GM19372 (cell line): ENCODE results near the gene UNC13C.

Experiments used
- ATAC-seq: cut with Tn5 transposase; IDR thresholded peaks from one replicate; pipeline ENCODE4 v1.9.1; 2021; ENCODE audit warnings: mild to moderate bottlenecking, low read depth, moderate library complexity; ENCODE audit not compliant: unreplicated experiment

The UNC13C gene

GRCh38 chr15:54101664-54102270 lies 123.5 kb downstream of the UNC13C start:
- no peak for ATAC-seq

GRCh38 chr15:54102704-54103103 lies 124.5 kb downstream of the UNC13C start:
- ATAC-seq = no peak

GRCh38 chr15:54109014-54109413 lies 130.8 kb downstream of the UNC13C start:
- no peak for ATAC-seq

- no peak for ATAC-seq
These were observed 140.8 kb downstream of the UNC13C start for GRCh38 chr15:54119051-54119450.

- ATAC-seq = no peak
These were observed 142.8 kb downstream of the UNC13C start for GRCh38 chr15:54120949-54121463.

GRCh38 chr15:54127574-54127973 lies 149.3 kb downstream of the UNC13C start:
- no peak for ATAC-seq

- ATAC-seq = no peak
These were observed 153.2 kb downstream of the UNC13C start for GRCh38 chr15:54131410-54131809.

- ATAC-seq = no peak
These were observed 170.9 kb downstream of the UNC13C start for GRCh38 chr15:54149115-54149531.

- no peak for ATAC-seq
These were observed 172.0 kb downstream of the UNC13C start for GRCh38 chr15:54150255-54150654.

- no peak for ATAC-seq
These were observed 180.8 kb downstream of the UNC13C start for GRCh38 chr15:54159012-54159411.

- ATAC-seq = no peak
These were observed 209.1 kb downstream of the UNC13C start for GRCh38 chr15:54187325-54187724.

- no peak for ATAC-seq
These were observed 219.8 kb downstream of the UNC13C start for GRCh38 chr15:54197995-54198394.

- no peak for ATAC-seq
These were observed 228.5 kb downstream of the UNC13C start for GRCh38 chr15:54206586-54207321.

GRCh38 chr15:54208786-54209185 lies 230.5 kb downstream of the UNC13C start:
- ATAC-seq = no peak

- no peak for ATAC-seq
These were observed 234.4 kb downstream of the UNC13C start for GRCh38 chr15:54212635-54213034.

- ATAC-seq = no peak
These were observed 248.2 kb downstream of the UNC13C start for GRCh38 chr15:54226455-54226854.

GRCh38 chr15:54227569-54227968 lies 249.3 kb downstream of the UNC13C start:
- no peak for ATAC-seq

- no peak for ATAC-seq
These were observed 272.1 kb downstream of the UNC13C start for GRCh38 chr15:54250326-54250725.

GRCh38 chr15:54256190-54256589 lies 277.9 kb downstream of the UNC13C start:
- ATAC-seq = no peak

- no peak for ATAC-seq
These were observed 295.7 kb downstream of the UNC13C start for GRCh38 chr15:54273928-54274327.

- ATAC-seq = no peak
These were observed 299.6 kb downstream of the UNC13C start for GRCh38 chr15:54277834-54278233.

GRCh38 chr15:54280726-54281125 lies 302.5 kb downstream of the UNC13C start:
- ATAC-seq = no peak
